Measurements from ENCODE around the gene CYB5R4.

Gene CYB5R4

DNA sequence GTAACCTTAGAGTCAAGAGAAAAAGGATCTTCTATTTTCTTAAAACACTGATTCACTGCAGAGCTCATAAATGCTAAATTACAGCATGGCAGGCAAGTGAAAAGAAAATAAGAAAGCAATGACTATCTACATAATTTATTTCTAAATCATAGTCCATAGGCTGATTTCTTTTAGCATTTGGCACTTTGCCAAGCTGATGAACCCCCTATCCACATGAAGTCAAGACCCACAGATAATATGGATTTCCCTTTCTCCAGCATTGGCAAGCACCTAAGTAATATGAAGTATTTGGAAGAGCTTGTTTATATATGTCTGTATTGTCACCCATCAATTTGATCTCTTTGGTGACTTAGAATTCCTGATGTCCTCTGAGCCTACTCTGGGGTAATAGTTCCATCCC is 126.2 kb downstream of the CYB5R4 start:
- DNase-seq (ENCODE audit: low spot score): no peak

DNA sequence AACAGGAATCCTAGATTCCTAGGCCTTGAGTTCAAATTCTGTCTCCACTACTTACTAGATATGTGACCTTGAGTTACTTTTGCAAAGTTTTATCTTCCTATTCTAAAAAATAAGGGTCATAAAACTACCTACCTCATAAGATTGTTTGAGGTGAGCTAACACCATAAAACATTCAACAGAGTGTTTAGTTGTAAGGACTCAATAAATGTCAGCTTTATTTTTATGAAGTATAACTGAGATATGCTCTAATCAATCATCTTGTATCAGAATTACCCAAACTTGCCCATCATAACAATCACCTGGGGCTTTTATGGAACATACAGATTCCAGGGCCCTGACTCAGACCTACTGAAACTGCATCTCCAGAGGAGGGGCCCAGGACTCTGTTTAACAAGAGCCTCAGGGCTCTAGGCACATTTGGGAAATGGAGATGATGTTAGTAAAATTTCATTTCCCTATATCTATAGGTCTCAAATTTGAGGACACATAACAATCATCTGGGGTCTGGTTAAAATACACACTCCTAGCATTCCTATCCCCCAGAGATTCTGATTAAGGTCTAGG is 138.6 kb downstream of the CYB5R4 start:
- DNase-seq (ENCODE audit: low spot score): no peak

DNA sequence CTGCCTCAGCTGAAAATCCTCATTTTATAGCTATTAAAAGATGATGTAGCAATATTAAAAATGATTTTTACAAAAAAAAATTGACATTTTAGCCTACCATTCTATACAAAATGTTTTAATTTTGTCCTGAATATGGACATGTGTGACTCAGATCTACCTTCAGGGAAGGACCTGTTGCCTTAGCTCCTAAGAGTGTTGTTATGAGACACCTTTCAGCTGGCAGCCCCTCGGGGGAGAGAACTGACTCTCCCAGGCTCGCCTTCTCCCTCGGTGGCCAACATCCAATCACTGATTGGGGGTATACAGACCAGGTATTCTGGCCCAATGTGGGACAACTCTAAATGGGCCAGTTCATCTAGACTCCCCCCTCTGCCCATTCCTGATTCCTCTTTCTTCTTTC is 141.6 kb downstream of the CYB5R4 start:
- no peak for DNase-seq (ENCODE audit: low spot score)

DNA sequence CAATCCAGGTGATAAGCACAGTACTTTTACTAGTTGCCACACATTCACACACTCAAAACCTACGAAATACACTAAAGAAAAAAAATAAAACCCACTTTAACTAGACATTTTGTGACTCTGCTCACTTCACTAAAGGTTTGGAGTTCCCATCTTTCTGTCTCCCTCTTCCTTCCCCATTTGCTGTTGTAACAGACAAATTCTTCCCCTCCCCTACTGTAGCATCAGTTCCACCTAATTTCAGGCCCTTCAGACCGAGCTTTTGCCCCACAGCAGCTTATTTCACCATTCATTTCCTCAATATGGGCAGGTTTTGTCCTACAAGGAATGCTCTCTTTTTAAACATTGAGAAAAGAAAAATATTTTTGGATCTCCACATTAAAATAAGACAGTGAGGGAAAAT is 142.7 kb downstream of the CYB5R4 start:
- DNase-seq (ENCODE audit: low spot score): no peak

DNA sequence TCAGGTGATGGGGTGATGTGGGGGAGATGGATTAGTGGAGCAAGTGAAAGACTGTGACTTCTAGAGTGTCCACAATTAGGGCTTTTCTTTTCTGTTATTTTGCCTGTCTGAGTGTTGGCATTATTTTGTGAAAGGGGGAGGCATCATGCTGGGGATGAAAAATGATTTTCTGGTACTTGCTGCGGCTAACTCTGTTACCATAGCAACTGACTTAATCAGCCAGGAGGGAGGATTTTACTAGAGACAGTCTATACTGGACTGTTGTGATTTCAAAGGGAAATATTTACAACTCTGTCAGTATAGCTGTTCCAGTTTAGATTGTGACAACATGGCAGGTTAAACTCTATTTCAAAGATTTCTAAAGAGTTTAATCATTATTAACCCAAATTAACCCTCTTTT is 143.6 kb downstream of the CYB5R4 start:
- no peak for DNase-seq (ENCODE audit: low spot score)

DNA sequence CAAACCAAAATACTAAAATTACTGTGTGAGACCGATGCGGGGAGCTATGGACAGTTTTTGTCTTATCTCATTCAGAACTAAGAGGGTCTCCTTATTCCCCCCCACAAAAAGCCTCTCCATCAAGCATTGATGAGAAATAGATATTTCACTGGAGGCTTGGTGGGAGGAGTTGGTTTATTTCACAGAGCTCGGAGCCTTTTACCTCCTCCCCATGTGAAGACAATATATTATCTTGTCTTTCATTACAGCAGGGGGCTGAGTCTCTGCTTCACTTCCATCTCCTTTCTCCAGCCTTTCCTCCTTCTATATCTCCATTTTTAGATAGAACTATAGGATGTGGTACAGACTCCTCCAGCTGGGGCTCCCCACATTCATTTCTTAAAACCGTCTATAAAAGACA is 144.2 kb downstream of the CYB5R4 start:
- DNase-seq (ENCODE audit: low spot score): no peak

DNA sequence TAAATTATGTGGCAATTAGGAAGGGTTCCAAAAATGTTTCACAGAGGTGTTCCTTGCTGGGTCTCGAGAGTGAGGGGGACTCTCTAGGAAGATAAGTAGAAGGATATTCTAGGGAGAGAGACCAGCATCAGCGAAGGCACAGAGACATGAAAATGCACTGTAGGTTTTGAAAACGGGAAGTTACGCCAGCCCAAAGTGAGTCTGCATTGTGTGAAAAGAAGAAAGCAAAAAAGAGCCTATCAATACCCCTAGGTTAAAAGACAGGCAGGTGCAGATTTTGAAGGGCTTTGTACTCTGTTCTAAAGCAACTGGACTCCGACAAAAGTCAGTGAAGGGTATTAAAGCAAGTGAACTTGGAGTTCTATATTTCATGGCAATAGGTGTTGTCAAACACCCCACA is 148.4 kb downstream of the CYB5R4 start:
- DNase-seq (ENCODE audit: low spot score): no peak

DNA sequence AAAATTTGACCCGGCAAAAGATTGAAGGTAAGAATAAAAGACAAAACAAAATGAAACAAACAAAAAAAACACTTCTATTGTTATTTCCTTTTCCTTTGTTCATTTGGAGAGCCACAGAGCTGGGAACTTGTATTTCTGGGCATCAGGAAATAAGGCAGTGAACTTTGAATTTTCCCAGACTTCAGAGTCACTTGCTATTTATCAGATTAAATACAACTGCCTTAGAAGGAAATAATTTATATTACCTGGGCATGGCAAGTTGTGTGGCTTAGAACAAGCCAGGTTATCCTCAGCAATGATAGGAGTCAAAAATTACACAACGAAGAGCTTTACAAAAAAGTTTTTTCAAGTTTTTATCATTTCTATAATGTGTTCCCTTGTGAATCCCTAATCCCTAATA is 153.9 kb downstream of the CYB5R4 start:
- no peak for DNase-seq (ENCODE audit: low spot score)

DNA sequence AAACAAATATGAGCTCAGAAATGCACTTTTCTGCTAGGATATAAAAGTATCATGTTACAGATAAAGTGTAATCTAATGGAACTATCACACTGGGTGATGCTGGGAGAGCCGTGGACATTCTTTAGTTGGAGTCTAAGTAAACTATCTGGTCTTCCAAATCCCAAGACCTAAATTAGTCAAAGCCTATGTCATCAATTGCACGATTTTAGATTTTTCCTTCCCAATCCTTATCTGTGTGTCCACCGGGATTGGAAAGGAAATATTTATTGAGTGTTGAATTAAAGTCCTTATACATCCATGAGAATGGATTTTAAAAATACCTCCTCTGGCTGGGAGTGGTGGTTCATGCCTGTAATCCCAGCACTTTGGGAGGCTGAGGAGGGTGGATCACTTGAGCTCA is 154.4 kb downstream of the CYB5R4 start:
- DNase-seq (ENCODE audit: low spot score): no peak

DNA sequence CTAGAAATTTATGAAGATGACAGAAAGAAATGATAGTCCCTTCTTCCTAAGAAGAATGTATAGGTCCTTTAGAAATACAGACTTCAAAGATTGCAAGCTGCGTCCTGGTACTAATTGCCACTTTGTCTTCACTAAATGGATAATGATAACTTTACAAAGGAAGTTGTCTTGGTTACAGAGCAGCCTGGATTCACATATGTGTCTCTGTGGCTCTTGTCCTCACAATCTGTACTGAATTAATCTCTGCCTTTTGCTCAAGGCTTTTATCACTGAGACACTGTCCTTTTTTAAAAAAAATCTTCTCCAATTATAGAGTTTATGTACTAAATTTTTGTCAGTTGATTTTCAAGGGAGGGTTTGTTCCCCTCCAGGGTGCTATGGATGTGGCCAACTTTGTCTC is 156.5 kb downstream of the CYB5R4 start:
- DNase-seq (ENCODE audit: low spot score): no peak
